Fibroblast of lung (primary cell): ENCODE results near the gene CTNNA2.

ENCODE experiments used
- CTCF ChIP-seq, 2 donors: IDR thresholded peaks in 1 of 2; conservative IDR thresholded peaks in 1 of 2; 1 replicate in 1 of 2; 2 replicates in 1 of 2; pipeline ENCODE4 v1.5.1; 2011 to 2012; ENCODE audit warnings: low read length in 2 of 2, control low read depth in 1 of 2, inconsistent platforms in 1 of 2, low read depth in 1 of 2, mild to moderate bottlenecking in 1 of 2
- EZH2 ChIP-seq: IDR thresholded peaks from 2 replicates; pipeline ENCODE4 v1.5.1; 2012; ENCODE audit warnings: low read length, control low read depth, mild to moderate bottlenecking; ENCODE audit errors: missing control alignments

- TF ChIP-seq CTCF (conservative IDR thresholded peaks at IDR 0.05 in 1 of 2, IDR thresholded peaks at IDR 0.05 in 1 of 2; ENCODE audit: low read depth in 1 of 2, low read length in 2 of 2) (no peak), EZH2 (no peak)
These were observed 1016.8 kb downstream of the CTNNA2 start for GRCh38 chr2:80529466-80530165.
